Midbrain (tissue), 1 donor: ENCODE results near the gene CDKL4.
"Not testable (repeated sequence)": the region's sequence is repeated elsewhere in the genome, so short reads cannot be mapped to it uniquely, and the experiment has no call there.

ENCODE experiments used
- DNase-seq: peaks from one replicate; lab custom pipeline; 2025; lab: John Stamatoyannopoulos, UW

CDKL4 gene

DNA sequence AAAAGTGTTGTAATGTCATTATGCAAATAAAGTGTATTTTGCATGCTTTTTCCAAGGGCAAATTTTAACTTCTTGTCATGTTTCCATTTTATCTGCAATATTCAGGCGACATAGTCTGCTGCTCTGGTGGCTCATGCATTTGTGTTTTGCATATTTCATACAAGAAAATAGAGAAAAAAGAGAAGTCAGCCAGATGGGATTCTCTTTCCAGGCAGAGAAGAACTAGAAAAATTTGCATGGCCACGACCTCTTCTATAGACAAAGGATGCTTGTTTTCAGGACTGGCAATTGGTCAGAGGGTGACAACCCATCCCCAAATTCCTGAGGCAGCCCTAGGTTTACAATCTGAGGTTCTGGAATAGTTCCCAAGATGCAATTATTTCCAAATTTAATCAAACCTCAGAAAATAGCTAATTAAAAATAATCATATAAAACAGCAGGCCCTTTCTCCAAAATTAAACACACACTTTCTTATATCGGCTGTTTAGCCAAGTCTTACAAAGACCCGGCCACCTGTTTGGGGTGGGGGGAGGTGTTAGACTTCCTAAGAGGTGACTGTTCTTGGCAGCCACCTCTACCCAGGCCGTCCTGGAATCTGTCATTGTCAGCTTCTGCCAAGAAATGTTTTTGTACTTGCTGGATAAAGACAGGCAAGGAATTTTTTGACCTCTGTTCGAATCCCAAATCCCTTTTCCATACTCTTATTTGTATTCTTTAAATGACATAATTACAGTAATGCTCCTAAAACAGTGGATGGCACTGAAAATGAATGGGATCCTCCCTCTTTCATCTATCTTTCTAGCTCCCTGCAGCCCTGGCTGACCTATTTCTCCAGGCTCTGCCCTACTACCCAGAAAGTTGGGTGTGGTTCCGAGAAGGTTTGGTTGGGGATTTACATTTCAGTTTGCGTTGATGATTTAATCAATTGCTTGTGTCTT, 102.2 kb downstream of the CDKL4 start:
- DNase-seq: no peak

DNA sequence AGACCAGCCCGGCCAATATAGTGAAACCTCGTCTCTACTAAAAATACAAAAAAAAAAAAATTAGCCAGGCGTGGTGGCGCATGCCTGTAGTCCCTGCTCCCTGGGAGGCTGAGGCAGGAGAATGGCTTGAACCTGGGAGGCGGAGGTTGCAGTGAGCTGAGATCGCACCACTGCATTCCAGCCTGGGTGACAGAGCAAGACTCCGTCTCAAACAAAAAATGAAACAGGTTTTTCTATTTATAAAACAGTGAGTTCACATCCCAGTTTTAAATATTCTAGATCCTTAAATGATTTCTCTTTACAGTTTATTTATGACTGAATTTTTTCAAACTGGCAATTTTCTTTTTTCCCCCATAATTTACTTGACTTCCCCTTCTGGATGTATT, 102.8 kb downstream of the CDKL4 start:
- not testable (repeated sequence) for DNase-seq

DNA sequence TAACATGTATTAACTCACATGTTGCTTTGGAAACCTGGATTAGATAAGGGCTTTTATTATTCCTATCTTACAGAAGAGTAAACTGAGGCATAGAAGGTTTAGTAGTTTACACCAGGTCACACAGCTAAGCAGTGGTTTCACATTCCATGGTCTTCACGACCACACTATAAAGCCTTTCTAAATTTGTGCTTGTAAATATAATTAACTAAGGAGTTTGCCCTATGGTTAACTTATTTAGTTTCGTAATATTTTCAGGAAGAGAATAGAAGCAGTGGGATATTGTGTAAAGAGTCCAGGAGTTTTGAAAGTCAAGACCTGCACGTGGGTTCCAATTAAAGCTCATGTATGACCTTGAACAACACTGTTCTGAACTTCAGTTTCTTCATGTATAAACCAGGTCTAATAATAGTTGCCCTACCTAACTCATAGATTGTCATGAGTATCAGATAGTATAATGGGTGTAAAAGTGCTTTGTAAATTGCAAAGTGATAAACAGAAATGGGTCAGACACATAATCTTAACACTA, 103.4 kb downstream of the CDKL4 start:
- no peak for DNase-seq

DNA sequence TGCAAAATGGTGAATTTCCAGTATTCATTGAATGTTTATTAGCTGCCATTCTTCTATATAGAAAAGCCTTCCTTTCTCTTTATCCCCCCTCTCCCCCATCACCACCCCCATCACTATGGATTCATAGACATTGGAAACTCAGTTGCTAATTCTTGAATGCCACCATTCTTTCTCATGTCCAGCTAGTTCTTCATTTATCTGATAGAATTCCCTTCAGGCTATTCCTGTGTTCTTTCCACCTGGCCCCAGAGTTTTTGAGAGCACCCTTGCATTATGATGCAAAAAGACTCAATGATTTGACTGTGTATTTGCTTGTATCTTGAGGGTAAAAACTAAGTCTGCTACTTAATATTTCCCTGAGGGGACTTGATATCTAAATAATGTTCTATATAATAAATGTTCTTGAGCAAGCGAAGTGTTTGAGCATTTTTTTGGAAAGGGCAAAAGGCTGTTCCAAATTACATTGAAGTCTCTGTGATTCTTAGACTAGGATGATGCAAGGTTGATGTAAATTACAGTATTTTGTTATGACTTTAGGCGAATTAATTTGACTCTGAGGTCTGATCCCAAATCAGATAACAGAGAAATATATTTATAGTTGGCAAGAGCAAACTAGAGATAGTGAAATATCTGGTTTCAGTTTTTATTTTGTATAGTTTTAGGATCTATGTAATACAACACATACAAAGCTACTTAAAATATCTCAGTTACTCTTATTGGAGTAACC, 104.1 kb downstream of the CDKL4 start:
- no peak for DNase-seq

DNA sequence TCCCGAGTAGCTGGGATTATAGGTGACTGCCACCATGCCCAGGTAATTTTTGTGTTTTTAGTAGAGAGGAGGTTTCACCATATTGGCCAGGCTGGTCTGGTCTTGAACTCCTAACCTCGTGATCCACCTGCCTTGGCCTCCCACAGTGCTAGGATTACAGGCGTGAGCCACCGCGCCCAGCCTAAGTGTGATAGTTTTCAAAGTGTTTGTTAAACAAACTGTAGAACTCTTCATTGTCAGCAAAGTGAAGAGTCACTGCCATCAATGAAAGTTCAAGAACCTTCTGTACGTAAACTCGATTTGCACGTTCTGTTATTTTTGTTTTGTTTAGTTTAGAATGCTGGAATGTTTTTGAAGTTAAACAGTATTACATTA, 104.9 kb downstream of the CDKL4 start:
- no peak for DNase-seq

DNA sequence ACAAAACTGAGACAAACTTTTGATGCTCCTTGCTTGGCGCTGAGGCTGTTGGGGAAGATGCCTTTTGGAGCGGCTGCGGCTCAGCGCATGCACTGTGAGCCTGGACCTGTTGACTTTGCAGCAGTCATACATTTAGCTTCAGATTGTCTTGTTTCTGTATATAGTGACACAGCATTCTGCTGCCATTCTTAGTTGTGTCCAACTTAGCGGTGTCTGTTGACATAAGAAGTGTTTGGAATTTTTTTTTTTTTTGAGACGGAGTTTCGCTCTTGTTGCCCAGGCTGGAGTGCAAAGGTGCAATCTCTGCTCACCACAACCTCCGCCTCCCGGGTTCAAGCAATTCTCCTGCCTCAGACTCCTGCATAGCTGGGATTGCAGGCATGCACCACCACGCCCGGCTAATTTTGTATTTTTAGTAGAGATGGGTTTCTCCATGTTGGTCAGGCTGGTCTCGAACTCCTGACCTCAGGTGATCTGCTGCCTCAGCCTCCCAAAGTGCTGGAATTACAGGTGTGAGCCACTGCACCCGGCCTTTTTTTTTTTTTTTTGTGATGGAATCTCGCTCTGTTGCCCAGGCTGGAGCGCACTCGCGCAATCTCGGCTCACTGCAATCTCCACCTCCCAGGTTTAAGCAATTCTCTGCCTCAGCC, 105.5 kb downstream of the CDKL4 start:
- not testable (repeated sequence) for DNase-seq

DNA sequence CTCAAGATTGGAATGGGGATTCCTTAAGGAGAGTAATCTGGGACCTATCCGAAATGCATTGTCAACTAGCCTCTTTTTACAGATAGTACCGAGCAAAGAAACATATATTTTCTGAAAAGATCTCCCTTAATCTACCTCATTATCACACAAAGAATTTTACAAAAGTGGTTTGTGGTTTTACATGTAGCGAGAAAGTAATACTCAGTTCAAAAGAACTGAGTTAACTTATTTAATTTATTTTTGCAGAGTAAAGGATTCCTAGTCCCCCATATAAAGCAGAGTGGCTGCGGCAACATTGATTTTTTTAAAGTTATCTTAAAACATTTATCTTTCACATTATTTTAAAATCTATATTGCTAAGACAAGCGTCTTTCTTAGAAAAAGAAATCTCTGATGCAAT, 107.0 kb downstream of the CDKL4 start:
- no peak for DNase-seq

DNA sequence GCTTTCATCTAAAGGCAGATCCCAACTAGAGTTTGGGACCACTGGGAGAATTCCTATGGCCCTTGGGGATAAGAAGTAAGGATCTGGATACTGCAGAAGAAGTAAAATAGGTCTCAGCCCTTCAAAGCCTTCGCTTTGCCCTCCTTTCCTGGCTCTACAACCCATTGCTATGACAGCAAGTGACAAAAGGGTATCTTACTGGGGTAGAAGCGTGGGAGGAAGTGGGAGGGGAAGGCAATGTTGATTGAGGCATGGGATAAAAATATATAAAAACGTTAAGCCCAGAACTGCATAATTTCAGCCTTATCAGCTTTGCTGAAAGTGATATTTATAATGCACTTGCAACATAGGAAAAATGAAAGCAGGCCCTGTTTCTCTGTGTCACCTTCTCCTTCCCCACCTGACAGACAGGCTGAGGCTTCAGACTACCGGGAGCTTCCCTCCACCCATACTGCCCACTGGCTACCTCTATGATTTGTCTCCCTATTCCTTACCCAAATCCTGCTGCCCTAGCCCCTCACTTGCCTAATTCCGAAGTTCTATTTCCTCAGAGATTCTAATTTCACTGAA, 108.0 kb downstream of the CDKL4 start:
- no peak for DNase-seq

DNA sequence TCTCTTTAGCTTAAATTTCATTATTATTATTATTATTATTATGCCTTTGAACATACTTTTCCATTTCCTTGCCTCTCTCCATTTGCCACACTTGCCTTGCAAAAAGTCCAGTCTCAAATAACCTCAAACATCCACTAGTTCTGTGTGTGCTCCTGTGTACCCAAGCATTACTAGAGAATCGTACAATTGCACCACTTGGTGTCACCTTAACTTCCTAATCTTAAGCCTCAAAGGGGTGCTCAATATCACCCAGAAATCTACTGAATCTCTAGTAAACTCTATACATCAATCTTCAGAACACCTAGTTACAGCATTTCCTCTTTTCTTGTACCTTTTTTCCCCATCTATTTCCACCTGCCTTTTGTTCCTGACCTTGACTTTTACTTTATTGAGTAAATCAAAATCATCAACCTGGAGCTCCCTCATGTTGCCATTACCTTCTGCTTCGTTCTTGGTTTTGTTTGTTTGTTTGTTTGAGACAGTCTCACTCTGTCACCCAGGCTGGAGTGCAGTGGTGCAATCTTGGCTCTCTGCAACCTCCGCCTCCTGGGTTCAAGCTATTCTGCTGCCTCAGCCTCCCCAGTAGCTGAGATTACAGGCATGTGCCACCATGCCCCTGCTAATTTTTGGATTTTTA, 110.4 kb downstream of the CDKL4 start:
- no peak for DNase-seq

DNA sequence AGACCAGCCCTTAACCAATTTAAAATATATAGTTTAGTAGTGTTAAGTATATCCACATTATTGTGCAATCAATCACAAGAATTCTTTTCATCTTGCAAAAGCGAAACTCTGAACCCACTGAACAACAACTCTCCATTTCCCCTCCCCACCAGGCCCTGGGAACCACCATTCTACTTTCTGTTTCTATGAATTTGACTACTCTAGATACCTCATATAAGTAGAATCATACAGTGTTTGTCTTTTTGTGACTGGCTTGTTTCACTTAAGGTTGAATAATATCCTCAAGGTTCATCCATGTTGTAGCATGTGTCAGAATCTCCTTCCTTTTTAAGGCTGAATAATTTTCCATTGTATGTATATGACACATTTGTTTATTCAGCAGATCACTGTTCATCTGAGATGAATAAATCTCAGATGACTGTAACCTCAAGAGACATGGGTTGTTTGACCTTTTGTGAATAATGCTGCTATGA, 114.8 kb downstream of the CDKL4 start:
- DNase-seq: no peak

DNA sequence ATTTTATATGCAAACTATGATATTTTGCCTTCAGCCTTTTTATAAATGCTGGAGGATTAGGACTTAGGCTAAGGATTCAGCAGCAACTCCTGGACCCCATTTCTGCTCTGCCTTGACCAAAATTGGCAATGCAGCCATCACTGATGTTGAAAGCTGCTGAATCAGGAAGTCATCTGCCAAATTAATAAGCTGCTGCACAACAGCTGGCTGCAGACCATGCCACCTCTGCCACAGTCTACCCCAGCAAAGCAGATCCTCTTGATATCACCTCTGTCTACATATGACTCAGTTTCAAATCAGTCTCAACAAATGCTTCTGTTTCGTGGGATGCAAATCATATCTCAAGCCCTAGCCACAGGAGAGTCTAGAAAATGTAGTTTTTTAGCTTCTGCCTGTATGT, 115.8 kb downstream of the CDKL4 start:
- DNase-seq: no peak
